HepG2 (cell line): Measurements from ENCODE around the gene SAMD4A. TPM values are rescaled to one million over a fixed set of nuclear protein-coding genes. Genes with fewer than 3 reads are reported as not detected.

Source experiments
- ATAC-seq: fragments of 200-7000 bp; cut with Tn5 transposase; 3 replicates; pipeline ENCODE4 v1.9.1; 2020; ENCODE audit warnings: mild to moderate bottlenecking, moderate library complexity
- BruUV-seq: library from RNA; stranded (reverse); fragments of 400-500 nt; replicated peaks from 2 replicates; lab custom pipeline; 2021; lab: Mats Ljungman, UMichigan
- CTCF ChIA-PET: fragments of 300-600 bp; formaldehyde crosslinking; extraction: SDS; loops from one replicate; lab custom pipeline; 2021; ENCODE audit warnings: low total read pairs, inconsistent platforms, low intra/inter-chr PET ratio; lab: Yijun Ruan, JAX
- POLR2A ChIA-PET: fragments of 350-600 bp; sonication (Branson Sonifier 250); formaldehyde crosslinking; loops from one replicate; lab custom pipeline; 2020; ENCODE audit warnings: antibody characterized with exemption, inconsistent platforms; lab: Yijun Ruan, JAX
- DNase-seq: peaks from one replicate; pipeline ENCODE4 v3.0.0-alpha.2; 2015; ENCODE audit warnings: low spot score
- FAIRE-seq: peaks from 3 replicates; lab custom pipeline; 2011; peaks lifted over from hg19 to GRCh38; lab: Jason Lieb, UNC
- H2AFZ ChIP-seq: one replicate; pipeline ENCODE4 v1.6.1; 2011; ENCODE audit warnings: low read length, inconsistent platforms
- H3K27ac ChIP-seq: fragments of 300-600 bp; 3 replicates; pipeline ENCODE4 v1.8.0; 2011; ENCODE audit warnings: mixed run types, mild to moderate bottlenecking, mixed read lengths, low read length, inconsistent platforms; ENCODE audit not compliant: insufficient read depth; ENCODE audit errors: extremely low read length
- H3K27me3 ChIP-seq, 2 experiments: fragments of 200-600 bp in 1 of 2; 2 replicates in 1 of 2; 3 replicates in 1 of 2; pipeline versions ENCODE4 v1.6.0 to v1.8.0; 2011; ENCODE audit warnings: low read length in 2 of 2, mild to moderate bottlenecking in 2 of 2, moderate library complexity in 2 of 2, inconsistent platforms in 1 of 2; ENCODE audit not compliant: insufficient read depth in 2 of 2, control insufficient read depth in 1 of 2
- H3K36me3 ChIP-seq, 2 experiments: fragments of 200-600 bp in 1 of 2; replicated peaks in 1 of 2; 2 replicates in 1 of 2; 3 replicates in 1 of 2; pipeline versions ENCODE4 v1.5.1 to v1.8.0; 2011; ENCODE audit warnings: low read length in 2 of 2, inconsistent platforms in 1 of 2; ENCODE audit not compliant: insufficient read depth in 2 of 2, control insufficient read depth in 1 of 2
- H3K4me1 ChIP-seq: 2 replicates; pipeline ENCODE4 v1.5.1; 2012; ENCODE audit warnings: low read length, inconsistent platforms; ENCODE audit not compliant: insufficient read depth
- H3K4me2 ChIP-seq: 2 replicates; pipeline ENCODE4 v1.6.0; 2011; ENCODE audit warnings: low read depth, low read length, inconsistent platforms
- H3K4me3 ChIP-seq, 3 experiments: fragments of 200-600 bp in 1 of 3; sonication (generic), shearing (Covaris generic) in 1 of 3; replicated peaks in 1 of 3; 2 replicates each; pipeline ENCODE4 v1.5.1; 2011 to 2016; ENCODE audit warnings: low read length in 3 of 3, inconsistent platforms in 2 of 3, low read depth in 2 of 3, mild to moderate bottlenecking in 2 of 3, control low read depth in 1 of 3, mixed read lengths in 1 of 3; ENCODE audit not compliant: insufficient read depth in 1 of 3
- H3K79me2 ChIP-seq: one replicate; pipeline ENCODE4 v1.6.1; 2011; ENCODE audit warnings: low read length, inconsistent platforms; ENCODE audit not compliant: insufficient read depth
- H3K9ac ChIP-seq: 2 replicates; pipeline ENCODE4 v1.6.0; 2011; ENCODE audit warnings: mild to moderate bottlenecking, low read depth, low read length, inconsistent platforms; ENCODE audit not compliant: insufficient read depth
- H3K9me3 ChIP-seq: 2 replicates; pipeline ENCODE4 v1.5.1; 2012; ENCODE audit warnings: mild to moderate bottlenecking, low read length
- H4K20me1 ChIP-seq: 2 replicates; pipeline ENCODE4 v1.6.0; 2011; ENCODE audit warnings: inconsistent platforms, mild to moderate bottlenecking, low read length, moderate library complexity; ENCODE audit not compliant: insufficient read depth
- ARNTL ChIP-seq: sonication (generic); formaldehyde crosslinking; IDR thresholded peaks from 2 replicates; pipeline ENCODE4 v1.4.0; 2020; ENCODE audit warnings: mild to moderate bottlenecking, missing genetic modification reagents
- ASH2L ChIP-seq: fragments of 300-600, 200-600 bp; sonication (generic); IDR thresholded peaks from 2 replicates; pipeline ENCODE4 v1.7.0; 2017; ENCODE audit warnings: low read depth, mild to moderate bottlenecking, moderate library complexity, mixed read lengths, low read length; ENCODE audit not compliant: insufficient read length
- ELF4 ChIP-seq: sonication (generic); formaldehyde crosslinking; IDR thresholded peaks from 2 replicates; pipeline ENCODE4 v1.5.0; 2020; ENCODE audit warnings: missing genetic modification reagents, mild to moderate bottlenecking, moderate library complexity, borderline replicate concordance
- HHEX ChIP-seq: IDR thresholded peaks from 2 replicates; pipeline ENCODE4 v1.6.1; 2016; ENCODE audit warnings: control low read depth
- NFKBIZ ChIP-seq: IDR thresholded peaks from 2 replicates; pipeline ENCODE4 v1.6.1; 2018; ENCODE audit warnings: missing genetic modification reagents, missing compliant biosample characterization
- TCF12 ChIP-seq, 2 experiments: fragments of 450-650 bp in 1 of 2; sonication (generic) in 1 of 2; formaldehyde crosslinking in 1 of 2; IDR thresholded peaks; 2 replicates each; pipeline versions ENCODE4 v1.6.1 to v1.8.0; 2017 to 2022; ENCODE audit warnings: antibody characterized with exemption in 1 of 2, mild to moderate bottlenecking in 1 of 2, missing genetic modification reagents in 1 of 2, moderate library complexity in 1 of 2
- TOE1 ChIP-seq: sonication (generic); formaldehyde crosslinking; IDR thresholded peaks from 2 replicates; pipeline ENCODE4 v1.4.0; 2020; ENCODE audit warnings: mild to moderate bottlenecking, missing genetic modification reagents
- ZFP82 ChIP-seq: sonication (generic); formaldehyde crosslinking; IDR thresholded peaks from 2 replicates; pipeline ENCODE4 v1.5.1; 2020; ENCODE audit warnings: mild to moderate bottlenecking, missing genetic modification reagents, borderline replicate concordance
- ZMYM2 ChIP-seq: sonication (generic); formaldehyde crosslinking; IDR thresholded peaks from 2 replicates; pipeline ENCODE4 v1.8.0; 2022; ENCODE audit warnings: mild to moderate bottlenecking, missing genetic modification reagents
- ZNF136 ChIP-seq: sonication (generic); formaldehyde crosslinking; IDR thresholded peaks from 2 replicates; pipeline ENCODE4 v1.8.1; 2022; ENCODE audit warnings: low read depth, mild to moderate bottlenecking, moderate library complexity, missing genetic modification reagents
- ZNF430 ChIP-seq: sonication (generic); formaldehyde crosslinking; IDR thresholded peaks from 2 replicates; pipeline ENCODE4 v1.9.0; 2021; ENCODE audit warnings: mild to moderate bottlenecking, missing genetic modification reagents
- ZNF484 ChIP-seq: sonication (generic); formaldehyde crosslinking; IDR thresholded peaks from 2 replicates; pipeline ENCODE4 v1.5.1; 2020; ENCODE audit warnings: mild to moderate bottlenecking, low read depth, missing genetic modification reagents, borderline replicate concordance
- ZNF496 ChIP-seq: sonication (generic); formaldehyde crosslinking; IDR thresholded peaks from 2 replicates; pipeline ENCODE4 v1.8.1; 2023; ENCODE audit warnings: mild to moderate bottlenecking, moderate library complexity, missing genetic modification reagents; ENCODE audit not compliant: insufficient replicate concordance
- ZNF816 ChIP-seq: sonication (generic); formaldehyde crosslinking; IDR thresholded peaks from 2 replicates; pipeline ENCODE4 v1.8.0; 2022; ENCODE audit warnings: missing genetic modification reagents, mild to moderate bottlenecking, borderline replicate concordance
- WGBS: methylation state at CpG from one replicate; pipeline ENCODE4 v1.1.6; 2017; ENCODE audit warnings: low lambda C conversion rate; 5-methylcytosine and 5-hydroxymethylcytosine counted together
- in situ Hi-C: cut with HindIII; loops from 2 replicates; pipeline ENCODE4 v1.10.0; 2017; ENCODE audit warnings: low pct_unique_long_range_greater_than_20kb; ENCODE audit not compliant: extremely low pct_ligation_motif_present
- intact Hi-C: fragments of 100-400 bp; cut with micrococcal nuclease; formaldehyde crosslinking; loops from one replicate; pipeline ENCODE4 v1.10.0; 2022; ENCODE audit not compliant: unreplicated experiment
- polyA plus RNA-seq, 8 experiments: library from polyadenylated mRNA; depleted of rRNA in 3 of 8; stranded (reverse) in 7 of 8; unstranded in 1 of 8; fragments of >200 nt; fragmentation: Illumina TruSeq in 4 of 8; extraction: Trizol in 4 of 8; gene quantifications; 2 replicates each; pipeline versions ENCODE4 v1.2.1 to v1.2.3, GENCODE V29; 2011 to 2016; ENCODE audit warnings: low read depth in 4 of 8, missing spikeins in 1 of 8, mixed read lengths in 1 of 8; ENCODE audit not compliant: insufficient read depth in 1 of 8
- total RNA-seq, 5 experiments: library from RNA; depleted of rRNA; stranded (reverse); fragments of >200 nt; fragmentation: Illumina TruSeq; extraction: Trizol; gene quantifications; 2 replicates each; pipeline ENCODE4 v1.2.3, GENCODE V29; 2016; ENCODE audit warnings: low read depth in 1 of 5
- TF ChIP-seq, protein P1 (sequence below): sonication (generic); formaldehyde crosslinking; IDR thresholded peaks from 2 replicates; pipeline ENCODE4 v1.4.0; 2020; ENCODE audit warnings: missing genetic modification reagents
- TF ChIP-seq, protein P2 (sequence below): sonication (generic); formaldehyde crosslinking; IDR thresholded peaks from 2 replicates; pipeline ENCODE4 v1.5.1; 2020; ENCODE audit warnings: missing genetic modification reagents, mild to moderate bottlenecking, borderline replicate concordance
- TF ChIP-seq, protein P3 (sequence below): sonication (generic); formaldehyde crosslinking; IDR thresholded peaks from 2 replicates; pipeline ENCODE4 v1.4.0; 2020; ENCODE audit warnings: missing genetic modification reagents, mild to moderate bottlenecking, borderline replicate concordance

Gene SAMD4A
- total and polyA plus RNA-seq, 2 of the 13 experiments (the other 11 are each of a cell fraction or from before 2014, with no cell fraction given): 11.8 to 13.0 TPM

DNA sequence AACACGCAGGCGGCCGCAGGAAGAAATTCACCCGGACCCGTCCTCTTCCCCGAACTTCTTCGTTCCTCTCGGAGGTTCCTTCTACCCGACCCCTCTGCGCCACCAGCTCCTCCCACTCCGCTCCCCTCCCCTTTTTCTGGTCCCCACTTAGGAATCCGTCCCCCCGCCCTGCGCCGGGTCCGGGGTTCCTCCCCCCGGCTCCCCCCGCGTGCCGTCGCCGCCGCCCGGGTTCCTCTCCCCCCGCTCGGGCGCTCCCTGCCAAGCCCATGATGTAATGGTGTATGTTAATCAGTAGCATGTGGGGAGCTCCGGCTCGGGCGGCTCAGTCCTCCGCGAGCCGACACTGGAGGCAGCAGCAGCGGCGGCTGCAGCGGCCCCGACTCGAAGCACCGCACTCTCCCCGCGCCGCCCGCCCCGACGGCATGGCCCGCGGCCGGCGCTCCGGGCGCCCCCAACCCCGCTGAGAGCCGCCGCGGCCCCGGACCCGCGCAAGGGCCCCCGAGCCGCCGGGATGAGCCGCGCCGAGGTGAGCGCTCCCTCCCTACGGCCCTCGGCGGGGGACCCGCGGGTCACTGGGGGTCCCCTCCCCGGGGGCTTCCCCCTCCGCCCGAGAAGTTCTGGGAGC is 1.0 kb upstream of the SAMD4A start (continued):
- TF ChIP-seq ARNTL (CRISPR knock-in tag) (peak; percentile 70), ZFP82 (CRISPR knock-in tag) (no peak), NFKBIZ (CRISPR knock-in tag) (no peak; the same call in 1 of the 2 replicates), TOE1 (CRISPR knock-in tag) (no peak), ZNF136 (CRISPR knock-in tag) (no peak), ZNF496 (CRISPR knock-in tag) (no peak)
- TF ChIP-seq, protein P1, sequence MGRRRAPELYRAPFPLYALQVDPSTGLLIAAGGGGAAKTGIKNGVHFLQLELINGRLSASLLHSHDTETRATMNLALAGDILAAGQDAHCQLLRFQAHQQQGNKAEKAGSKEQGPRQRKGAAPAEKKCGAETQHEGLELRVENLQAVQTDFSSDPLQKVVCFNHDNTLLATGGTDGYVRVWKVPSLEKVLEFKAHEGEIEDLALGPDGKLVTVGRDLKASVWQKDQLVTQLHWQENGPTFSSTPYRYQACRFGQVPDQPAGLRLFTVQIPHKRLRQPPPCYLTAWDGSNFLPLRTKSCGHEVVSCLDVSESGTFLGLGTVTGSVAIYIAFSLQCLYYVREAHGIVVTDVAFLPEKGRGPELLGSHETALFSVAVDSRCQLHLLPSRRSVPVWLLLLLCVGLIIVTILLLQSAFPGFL (CRISPR knock-in tag): no peak

DNA sequence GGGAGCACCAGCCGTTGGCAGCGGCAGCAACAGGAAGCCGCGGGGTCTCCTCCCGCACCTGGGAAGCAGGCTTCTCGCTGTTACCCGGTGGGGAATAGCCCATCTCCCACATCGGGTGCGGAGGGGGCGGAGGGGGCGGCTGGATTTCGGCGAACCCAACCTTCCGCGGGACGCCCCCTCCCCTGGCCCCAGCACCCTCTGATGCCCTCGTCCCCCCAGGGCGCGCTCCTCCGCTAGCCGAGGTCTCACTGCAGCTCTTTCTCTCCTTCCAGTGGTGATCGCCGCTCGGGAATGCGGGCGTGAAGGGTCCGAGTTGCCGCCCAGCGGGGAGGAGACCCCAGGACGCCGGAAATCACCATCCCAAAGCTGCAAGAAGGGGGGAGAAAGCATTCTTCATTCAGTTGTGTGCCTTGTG is 303 bp downstream of the SAMD4A start:
- ATAC-seq: peak; percentile 2
- DNase-seq: no peak
- Histone ChIP-seq H4K20me1 (peaks cover 25% of the 10 kb centered on the region), H3K4me1 (peaks cover 35% of the 10 kb centered on the region), H2AFZ (no peak overlapping the region), H3K36me3 (peaks cover 0 to 27% of the 10 kb centered on the region in 2 experiments; a peak in 3 of 5 replicates), H3K79me2 (peaks cover 55% of the 10 kb centered on the region), H3K9ac (peak overlapping the region; percentile 96), H3K9me3 (peaks cover 6% of the 10 kb centered on the region), H3K27ac (peak overlapping the region; percentile 97), H3K27me3 (no peaks in the 10 kb centered on the region), H3K4me3 (peak overlapping the region; percentile 73 to 93 (median 89)), H3K4me2 (peak overlapping the region; percentile 94)
- in situ Hi-C loops (loop anchor here (5.0 to 10.0 kb wide), 4 partner anchors 85 to 238 kb away; no protein-coding TSS in a partner anchor), intact Hi-C loops (loop anchor here (5.0 to 10.0 kb wide), 3 partner anchors 85 to 338 kb away; partner anchors contain the start of gene GCH1)
- WGBS: 2% methylated on average over 5 of the region's 31 CpGs
- POLR2A ChIA-PET: interaction anchor here (0.7 to 4.5 kb wide), 11 partner anchors 10 to 240 kb away, joined by 3 to 35 read pairs (median 13); no protein-coding TSS in a partner anchor
- CTCF ChIA-PET: no interaction called here
- no TSS peak for BruUV-seq
- FAIRE-seq: no peak
- TF ChIP-seq, protein P2, sequence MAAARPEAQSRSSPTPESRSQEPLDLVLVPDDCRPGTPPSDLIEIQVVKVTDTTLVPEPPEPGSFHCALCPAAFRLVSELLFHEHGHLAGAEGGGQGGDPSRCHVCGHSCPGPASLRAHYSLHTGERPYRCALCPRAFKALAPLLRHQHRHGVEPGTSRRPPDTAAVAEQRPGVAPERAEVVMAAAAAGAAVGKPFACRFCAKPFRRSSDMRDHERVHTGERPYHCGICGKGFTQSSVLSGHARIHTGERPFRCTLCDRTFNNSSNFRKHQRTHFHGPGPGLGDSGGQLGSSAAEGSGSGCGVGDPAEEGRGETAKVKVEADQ (CRISPR knock-in tag): no peak
- TF ChIP-seq ZMYM2 (no peak), ELF4 (CRISPR knock-in tag) (no peak), TCF12 (IDR thresholded peaks at IDR 0.05) (no peak), TCF12 (CRISPR knock-in tag; IDR thresholded peaks at IDR 0.05) (no peak), ASH2L (peak; percentile 75), ZNF484 (CRISPR knock-in tag) (no peak), HHEX (CRISPR knock-in tag) (no peak), ZNF430 (CRISPR knock-in tag) (no peak), ZNF816 (0 out of 2 replicates have a peak, but pooled peaks have one; percentile 33)
- TF ChIP-seq, protein P3, sequence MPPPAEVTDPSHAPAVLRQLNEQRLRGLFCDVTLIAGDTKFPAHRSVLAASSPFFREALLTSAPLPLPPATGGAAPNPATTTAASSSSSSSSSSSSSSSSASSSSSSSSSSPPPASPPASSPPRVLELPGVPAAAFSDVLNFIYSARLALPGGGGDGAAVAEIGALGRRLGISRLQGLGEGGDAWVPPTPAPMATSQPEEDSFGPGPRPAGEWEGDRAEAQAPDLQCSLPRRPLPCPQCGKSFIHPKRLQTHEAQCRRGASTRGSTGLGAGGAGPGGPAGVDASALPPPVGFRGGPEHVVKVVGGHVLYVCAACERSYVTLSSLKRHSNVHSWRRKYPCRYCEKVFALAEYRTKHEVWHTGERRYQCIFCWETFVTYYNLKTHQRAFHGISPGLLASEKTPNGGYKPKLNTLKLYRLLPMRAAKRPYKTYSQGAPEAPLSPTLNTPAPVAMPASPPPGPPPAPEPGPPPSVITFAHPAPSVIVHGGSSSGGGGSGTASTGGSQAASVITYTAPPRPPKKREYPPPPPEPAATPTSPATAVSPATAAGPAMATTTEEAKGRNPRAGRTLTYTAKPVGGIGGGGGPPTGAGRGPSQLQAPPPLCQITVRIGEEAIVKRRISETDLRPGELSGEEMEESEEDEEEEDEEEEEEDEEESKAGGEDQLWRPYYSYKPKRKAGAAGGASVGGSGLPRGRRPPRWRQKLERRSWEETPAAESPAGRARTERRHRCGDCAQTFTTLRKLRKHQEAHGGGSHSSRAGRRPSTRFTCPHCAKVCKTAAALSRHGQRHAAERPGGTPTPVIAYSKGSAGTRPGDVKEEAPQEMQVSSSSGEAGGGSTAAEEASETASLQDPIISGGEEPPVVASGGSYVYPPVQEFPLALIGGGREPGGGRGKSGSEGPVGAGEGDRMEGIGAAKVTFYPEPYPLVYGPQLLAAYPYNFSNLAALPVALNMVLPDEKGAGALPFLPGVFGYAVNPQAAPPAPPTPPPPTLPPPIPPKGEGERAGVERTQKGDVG (CRISPR knock-in tag): no peak
